SIG-M5 (cell line): Measurements from ENCODE around the gene FAT1.

ENCODE experiments used
- DNase-seq: peaks from one replicate; lab custom pipeline; 2025; lab: John Stamatoyannopoulos, UW

FAT1 gene

DNA sequence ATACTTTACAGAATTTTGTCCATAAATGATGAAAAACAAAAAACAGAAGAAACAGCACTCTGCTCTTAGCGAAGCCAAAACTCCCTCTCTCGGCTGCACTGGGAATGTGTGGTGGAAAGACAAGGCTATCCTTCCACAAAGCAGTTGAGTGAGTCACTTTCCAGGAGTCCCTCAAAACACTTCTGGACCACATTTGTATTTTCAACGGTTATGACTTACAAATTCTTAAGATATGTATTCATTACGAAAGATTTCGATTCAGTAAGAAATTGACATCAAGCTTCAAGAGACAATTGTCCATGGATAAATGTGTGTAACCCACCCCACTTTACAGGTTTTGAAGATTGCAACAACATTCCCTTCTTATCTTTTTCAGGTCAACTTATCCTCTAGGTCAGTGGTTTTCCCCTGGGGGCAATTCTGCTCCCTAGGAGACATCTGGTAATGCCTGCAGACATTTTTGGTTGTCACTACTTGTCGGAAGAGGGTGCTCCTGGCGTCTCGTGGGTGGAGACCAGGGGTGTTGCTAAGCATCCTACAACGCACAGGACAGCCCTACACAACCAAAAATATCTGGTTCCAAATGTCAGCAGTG is 101.6 kb downstream of the FAT1 start:
- DNase-seq, result no peak

DNA sequence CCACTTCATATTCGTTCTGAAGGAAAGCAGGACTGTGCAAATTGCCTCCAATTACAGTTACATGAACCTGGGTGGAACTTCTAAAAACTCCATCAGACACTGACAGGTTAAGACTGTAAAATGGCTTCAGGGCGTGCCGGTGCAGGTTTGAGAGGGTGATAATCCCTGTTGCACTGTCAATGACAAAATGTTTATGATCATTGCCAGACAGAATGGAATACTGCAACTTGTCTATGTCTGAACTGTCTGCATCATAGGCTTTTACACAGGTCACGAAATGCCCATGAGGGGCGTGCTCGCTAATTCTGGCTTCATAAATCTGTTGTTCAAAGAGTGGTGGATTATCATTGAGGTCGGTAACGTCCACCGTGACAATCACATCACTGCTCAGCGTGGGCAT is 104.6 kb downstream of the FAT1 start:
- no peak for DNase-seq

DNA sequence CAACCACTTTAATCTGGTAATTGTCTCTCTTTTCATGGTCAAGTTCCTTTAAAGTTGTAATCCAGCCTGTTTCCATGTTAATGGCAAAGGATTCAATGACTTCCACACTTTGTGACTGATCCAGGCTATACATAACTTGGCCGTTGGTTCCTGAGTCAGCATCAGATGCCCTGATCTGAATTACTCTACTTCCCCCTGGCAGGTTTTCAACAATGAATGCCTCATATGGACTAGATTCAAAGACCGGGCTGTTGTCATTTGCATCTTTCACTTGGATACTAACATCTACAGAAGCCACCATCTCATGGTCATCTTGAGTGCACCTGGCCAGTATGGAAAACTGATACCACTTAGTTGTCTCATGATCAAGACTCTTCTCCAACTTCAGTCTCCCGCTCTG is 105.7 kb downstream of the FAT1 start:
- no peak for DNase-seq

DNA sequence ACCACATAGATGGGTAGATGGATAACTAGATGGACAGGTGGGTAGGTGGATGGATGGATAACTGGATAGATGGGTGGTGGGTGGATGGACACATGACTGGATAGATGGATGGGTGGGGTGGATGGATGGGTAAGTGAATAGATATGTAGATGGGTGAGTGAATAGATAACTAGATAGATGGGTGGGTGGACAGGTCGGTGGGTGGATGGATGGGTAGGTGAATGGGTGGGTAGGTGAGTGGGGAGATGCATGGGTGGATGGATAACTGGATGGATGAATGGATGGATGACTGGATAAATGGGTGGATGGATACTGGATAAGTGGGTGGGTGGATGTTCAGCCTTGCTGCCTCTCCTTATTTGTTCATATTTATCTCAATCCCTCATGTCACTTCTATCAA is 116.2 kb downstream of the FAT1 start:
- DNase-seq, result no peak

DNA sequence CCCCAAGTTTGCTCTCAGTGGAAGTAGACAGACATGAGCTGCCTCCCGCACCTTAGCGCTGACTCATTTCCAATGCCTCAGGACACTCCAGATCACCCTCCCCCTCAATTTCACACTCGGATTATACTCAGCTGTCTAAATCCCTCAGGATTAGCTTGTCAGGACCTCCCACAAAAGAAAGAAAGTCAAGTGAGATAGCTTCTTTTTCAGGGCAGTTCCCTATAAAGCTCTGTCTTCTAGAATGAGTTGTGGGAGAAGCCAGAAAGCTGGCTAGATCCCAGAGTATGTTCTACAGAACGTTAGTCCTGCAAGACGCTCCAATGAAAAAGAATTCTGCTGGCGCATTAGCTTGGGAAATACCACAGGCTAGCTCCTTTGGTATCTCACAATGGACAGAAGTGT is 117.1 kb downstream of the FAT1 start:
- no peak for DNase-seq

DNA sequence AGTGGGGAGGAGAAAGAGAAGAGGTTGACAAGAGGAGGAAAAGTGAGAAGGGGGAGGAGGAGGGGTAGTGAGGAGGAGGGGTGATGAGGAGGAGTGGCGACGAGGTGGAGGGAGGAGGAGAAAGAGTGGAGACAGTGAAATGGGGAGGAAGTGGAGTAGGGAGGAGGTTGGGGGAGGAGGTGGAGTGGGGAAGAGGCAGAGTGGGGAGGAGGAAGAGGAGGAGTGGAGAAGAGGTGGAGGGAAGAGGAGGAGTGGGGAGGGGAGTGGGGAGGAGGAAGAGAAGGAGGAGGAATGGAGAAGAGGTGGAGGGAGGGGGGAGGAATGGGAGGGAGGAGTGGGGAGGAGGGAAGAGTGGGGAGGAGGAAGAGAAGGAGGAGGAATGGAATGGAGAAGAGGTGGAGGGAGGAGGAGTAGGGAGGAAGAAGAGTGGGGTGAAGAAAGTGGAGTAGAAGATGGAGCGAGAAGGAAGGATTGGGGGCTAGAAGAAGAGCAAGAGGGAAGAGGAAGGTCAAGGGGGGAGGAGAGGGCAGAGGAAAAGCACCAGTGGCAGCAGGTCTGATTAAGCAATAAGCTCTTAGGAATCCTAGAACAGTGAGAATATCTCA is 118.3 kb downstream of the FAT1 start:
- no peak for DNase-seq

DNA sequence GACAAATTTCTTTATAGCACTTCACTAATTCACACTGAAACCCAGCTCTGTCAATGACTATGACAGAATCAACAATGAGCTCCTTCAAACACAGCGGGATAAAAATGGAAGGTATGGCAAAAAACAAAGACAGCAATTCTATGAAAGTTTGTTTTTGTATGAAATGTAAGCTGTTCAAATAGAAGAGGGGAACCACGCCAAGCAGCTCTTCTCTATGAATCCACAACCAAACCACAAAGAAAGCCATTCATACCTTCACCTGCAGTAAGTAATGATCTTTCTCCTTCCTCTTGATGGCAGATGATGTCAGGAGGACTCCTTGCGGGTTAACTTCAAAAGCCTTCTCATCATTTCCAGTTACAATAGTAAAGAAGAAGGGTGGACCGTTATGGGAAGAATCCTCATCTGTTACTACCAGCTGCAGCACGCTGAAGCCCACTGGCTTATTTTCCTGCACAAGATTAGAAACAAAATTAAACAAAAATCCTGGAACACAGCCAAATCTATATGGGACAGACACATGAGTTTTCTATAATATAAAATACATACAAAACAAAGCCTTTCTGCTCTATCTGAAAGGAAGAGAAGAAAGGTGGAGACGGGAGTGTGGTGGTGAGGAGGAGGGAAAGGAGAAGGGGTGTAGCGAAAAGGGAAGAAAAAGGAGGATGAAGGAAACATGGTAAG is 119.4 kb downstream of the FAT1 start:
- DNase-seq, result no peak

DNA sequence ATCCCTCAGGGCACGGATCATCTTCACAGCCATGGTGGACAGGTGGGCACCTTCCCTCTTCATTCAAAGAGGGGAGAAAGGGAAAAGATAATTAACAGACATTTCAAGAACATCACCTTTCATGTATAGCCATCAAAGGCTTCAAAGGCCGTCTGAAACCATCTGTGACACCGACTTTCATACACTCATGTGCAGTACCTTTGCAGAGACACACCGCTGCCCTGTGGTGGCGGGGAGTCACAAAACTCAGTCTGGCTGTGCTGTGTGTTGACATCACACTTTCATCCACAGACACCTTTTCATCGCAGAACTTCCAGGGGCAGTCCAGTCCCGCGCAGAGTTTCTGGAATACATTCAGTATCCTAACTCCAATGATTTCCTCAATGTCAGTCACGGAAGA is 120.7 kb downstream of the FAT1 start:
- DNase-seq, result no peak

DNA sequence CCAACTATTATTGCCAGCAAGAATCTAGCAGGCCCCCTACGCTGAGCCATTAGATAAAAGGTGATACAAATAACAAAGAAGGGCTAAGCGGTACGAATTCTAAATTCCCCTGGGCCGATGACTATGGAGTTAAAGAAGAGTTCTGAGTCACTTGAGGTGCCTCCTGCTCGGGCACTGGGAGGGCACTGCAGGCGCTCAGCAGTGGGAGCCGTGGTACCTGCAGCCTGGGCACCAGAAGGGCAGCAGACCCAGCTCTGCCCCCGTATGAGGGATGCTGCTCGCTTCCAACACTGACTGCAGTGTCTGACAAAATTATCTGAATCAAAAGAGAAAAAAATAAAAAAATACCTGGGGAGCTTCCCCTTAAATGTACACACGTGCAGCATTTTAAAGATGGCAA is 124.2 kb downstream of the FAT1 start:
- DNase-seq, result no peak

DNA sequence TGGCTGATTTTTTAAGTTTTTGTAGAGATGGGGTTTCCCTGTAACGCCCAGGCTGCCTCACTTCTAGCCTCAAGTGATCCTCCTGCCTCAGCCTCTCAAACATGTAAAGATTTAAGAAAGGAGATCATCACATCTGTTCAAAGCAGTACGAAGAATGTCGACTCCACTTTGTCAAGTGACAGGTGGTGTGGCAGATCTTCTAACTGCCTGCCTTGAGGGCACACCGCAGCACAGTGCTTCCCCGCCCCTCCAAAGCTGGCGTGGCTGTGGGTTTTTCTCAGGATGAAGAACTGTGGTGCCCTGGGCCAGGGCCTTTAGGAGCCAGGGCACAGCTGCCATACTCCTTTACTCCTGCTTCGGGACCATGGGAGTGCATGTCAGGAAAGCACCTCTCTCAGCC is 125.0 kb downstream of the FAT1 start:
- DNase-seq, result no peak

DNA sequence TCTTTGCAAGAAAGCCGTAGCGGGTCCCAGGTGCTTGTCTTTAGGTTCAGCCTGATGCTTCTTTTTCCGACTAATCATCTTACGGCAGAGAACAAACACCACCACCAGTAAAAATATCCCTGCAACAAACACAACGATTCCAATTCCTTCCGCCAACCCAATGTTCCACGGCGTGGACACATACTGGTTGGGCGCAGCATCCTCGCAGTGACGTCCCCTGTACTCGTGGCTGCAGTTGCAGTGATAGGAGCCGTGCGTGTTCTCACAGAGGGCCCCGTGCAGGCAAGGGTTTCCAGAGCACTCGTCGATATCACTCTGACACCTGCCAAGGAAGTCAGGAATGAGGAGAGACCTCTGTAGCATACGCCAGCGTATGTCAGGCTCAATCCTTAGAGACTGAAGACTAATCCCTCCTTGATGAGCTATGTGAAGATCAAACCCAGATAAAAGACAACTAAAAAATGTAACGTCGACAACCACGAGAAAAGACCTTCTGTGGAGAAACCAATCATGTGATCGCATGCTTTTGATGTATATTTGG is 126.7 kb downstream of the FAT1 start:
- DNase-seq, result no peak

DNA sequence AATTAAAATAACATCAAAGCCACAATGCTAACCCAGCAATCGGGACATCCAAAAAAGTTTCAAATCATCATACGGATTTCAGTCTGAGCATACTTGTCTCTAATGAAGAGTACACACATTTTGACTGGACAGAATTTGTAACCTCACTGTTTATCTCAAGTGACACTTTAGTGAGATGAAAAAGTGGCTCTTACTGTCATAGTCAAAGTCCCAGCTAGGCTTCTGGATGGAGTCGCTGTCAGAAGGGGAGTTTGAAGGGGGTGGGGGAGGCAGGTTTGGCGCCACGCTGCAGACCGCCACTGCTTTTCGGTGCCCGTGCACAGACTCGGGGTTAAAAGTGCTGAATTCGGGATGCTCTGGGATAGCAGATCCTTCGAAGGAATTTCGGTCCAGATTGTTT is 127.3 kb downstream of the FAT1 start:
- DNase-seq, result no peak

DNA sequence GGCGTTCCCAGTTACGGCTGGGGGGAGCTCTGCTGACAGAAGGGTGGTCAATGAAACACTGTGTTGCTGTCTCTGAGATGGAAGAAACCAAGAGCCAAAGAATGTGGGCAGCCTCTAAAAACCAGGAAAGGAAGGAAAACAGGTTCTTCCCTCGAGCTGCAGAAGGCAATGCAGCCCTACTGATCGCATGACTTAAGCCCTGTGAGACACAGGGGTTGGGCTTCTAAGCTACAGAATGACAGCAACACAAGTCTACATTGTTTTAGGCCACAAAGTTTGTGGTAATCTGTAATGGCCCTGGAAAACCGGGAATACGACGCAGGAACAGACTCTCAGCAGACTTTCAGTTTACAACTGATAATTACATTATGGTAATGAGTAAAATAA is 130.1 kb downstream of the FAT1 start:
- no peak for DNase-seq

DNA sequence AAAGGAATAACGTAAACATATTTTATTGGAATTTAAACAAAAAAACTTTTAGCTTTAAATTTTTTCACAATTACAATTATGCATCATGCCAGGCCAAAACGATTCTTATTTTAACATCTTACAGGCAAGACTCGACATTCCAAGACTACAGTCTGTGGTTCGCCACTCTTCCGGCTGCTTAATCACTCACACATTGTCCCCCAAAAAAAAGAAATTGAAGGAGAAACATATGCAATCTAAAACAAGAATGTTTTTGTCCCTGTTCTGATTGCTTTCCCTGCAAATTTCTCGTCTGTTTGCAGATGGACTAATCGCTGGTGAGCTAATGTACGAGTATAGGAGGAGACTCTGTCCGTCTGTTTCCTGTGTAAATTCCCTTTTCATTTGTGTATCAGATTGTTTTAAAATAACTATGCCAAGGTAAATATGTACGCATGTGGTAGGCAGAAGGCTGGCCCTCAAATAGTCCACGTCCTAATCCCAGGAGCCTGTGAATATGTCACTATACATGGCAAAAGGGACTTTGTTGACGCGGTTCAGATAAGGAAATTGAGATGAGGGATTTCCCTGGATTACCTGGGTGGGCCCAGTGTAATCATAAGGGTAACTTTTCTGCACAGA is 130.6 kb downstream of the FAT1 start:
- DNase-seq, result no peak

DNA sequence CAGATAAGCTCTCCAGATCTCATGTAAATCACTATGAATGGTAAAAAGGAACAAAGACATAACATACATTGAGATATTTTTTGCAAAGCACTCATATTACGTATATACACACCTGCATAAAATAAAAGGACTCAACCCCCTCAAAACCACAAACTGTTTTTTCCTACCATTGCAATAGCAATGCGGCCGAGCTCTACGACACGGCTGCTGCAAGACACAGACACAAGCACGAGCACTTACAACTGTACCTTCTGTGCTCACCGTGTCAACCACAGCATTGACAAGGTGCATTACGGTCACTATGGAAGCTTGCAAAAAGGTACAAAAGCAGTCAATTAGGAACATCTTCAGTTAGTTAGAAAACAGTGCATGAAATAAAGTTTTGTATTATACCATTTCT is 131.2 kb downstream of the FAT1 start:
- no peak for DNase-seq

DNA sequence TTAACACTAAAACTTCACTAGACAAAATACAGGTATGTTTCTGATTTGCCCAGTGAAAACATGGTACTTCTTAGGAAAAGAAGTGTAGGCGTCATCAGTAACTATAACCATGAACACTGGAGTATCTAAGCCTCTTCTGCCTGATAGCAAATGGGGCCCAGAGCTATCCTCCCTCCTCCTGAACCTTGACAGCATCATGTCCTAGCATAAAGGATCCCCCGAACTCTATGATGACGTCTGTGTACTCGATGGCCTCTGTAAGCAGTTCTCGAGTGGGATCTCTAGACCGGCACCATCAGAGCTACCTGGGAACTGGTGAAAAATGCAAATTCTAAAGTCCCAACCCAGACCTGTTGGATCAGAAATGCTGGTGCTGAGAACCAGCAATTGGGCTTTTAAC is 132.0 kb downstream of the FAT1 start:
- DNase-seq, result no peak

DNA sequence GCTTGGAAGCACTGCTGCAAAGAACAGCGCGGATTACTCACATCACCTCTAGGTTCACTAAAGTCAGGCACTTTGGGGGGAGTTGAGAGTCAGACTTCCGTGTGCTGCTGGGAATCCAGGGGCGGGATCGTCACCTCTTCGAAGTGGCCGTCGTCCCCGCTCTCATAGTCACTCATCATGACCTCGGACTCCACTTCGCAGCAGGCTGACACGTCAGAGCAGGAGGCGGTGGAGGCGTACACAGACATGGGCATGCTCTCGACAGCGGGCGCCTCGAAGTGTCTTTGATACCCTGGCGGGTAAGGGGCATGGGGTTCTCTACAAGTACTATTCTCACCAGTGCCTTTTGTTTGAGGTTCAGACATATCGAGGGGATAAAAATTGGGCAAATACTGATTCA is 135.2 kb downstream of the FAT1 start:
- DNase-seq, result no peak

DNA sequence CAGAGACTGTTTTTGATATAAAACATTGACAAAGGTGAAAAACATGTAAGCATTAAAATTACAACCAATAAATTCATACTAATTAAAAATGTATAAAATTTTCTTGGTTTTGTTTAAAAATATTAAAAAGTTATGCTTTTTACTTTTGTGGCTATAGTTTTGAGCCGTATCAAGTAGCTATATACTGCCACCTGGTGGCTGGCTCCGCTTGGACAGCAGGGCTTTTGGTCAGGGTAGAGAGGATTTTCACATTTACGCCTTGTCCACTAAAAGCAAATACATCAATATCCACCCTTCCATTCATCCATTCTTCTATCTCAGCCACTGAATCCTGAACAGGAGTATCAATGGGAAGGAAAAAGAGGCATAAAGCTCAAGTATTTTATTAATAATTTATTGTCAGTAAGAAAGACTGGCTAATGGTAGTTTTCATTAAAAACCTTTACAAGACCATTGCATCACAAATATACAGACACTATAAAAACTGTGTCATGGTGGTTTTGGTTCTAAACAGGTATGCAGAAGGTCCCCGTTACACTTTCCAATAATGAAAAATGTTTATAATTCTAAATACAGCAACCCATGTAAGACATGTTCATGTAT is 136.1 kb downstream of the FAT1 start:
- DNase-seq, result no peak

DNA sequence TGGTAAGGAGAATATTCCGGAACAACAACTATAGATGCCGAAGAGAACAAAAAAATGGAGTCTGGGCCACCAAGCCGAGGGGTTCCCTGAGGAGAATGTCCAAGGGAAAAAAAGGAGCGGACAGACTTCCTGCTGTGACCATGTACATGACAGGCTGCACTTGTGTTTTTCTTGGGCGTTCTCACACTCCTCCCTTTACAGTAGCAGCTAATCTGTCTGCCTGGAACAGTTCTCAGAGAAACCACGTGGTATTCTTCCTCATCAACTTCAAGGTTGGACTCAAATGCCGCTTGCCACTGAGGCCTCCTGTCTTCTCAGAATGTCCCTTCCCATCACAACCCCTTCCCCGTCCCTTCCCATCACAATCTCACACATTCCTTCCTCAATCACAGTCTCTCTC is 137.5 kb downstream of the FAT1 start:
- no peak for DNase-seq

DNA sequence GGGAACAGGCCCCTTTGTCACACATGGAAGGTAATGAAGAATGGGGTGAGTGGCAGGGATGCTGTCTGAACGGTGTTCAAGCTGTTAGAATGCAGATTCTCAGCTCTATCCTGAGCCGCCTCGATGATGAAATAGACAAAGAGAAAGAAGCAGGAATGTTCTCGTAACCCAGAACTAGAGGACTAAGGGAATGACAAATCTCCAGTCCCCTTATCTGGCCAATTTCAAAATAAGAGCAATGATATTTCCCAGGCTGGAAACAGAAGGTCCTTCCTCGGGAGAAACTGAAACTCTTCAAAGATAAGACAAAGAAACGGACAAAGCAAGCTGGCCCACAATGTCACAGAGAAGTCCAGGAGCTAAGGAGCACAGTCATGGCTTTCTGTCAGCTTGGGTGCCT is 138.7 kb downstream of the FAT1 start:
- no peak for DNase-seq

DNA sequence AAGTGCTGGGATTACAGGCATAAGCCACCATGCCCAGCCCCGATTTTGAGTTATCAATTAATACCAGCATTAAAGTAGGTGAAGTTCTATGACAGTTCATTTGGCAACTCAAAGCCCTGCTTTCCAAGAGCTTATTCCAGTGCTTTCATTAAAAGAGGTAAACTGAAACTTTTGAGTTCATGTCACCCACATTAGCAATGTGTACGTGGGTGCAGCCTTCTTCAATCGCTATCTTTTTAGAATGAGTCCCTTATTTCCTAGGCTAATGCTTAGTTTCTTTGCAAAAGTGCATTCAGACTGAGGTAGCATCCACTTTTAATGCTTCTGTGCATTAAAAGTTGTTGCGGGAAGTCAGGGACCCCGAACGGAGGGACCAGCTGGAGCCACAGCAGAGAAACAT is 142.2 kb downstream of the FAT1 start:
- DNase-seq, result no peak

DNA sequence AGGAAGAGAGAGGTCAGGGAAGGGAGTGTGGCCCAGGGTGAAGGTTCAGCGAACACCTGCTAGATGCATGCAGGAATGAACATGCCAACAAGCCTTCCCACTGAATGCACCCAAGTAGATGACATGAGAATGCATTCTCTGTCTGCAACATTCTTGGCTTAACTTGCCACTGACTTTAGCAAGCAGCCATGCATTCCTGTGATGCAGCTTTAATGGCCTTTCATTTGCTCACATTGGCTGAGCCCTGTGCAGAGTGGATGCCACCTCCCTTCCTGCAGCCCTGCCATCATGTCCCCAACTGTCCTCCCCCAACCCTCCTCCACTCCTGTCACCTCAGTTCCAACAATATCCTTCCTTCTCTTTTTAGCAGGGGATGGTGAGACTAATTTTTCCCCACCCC is 143.0 kb downstream of the FAT1 start:
- DNase-seq, result no peak
